HG03439 (cell line): ENCODE data around the gene IP6K2.
"Not testable (repeated sequence)": the region's sequence is repeated elsewhere in the genome, so short reads cannot be mapped to it uniquely, and the experiment has no call there.

Experiments used
- ATAC-seq: cut with Tn5 transposase; IDR thresholded peaks from one replicate; pipeline ENCODE4 v1.9.1; 2021; ENCODE audit warnings: mild to moderate bottlenecking, moderate library complexity; ENCODE audit not compliant: unreplicated experiment

The IP6K2 gene

GRCh38 chr3:48733752-48734518 lies 16.9 kb upstream of the IP6K2 start:
- not testable (repeated sequence) for ATAC-seq

DNA sequence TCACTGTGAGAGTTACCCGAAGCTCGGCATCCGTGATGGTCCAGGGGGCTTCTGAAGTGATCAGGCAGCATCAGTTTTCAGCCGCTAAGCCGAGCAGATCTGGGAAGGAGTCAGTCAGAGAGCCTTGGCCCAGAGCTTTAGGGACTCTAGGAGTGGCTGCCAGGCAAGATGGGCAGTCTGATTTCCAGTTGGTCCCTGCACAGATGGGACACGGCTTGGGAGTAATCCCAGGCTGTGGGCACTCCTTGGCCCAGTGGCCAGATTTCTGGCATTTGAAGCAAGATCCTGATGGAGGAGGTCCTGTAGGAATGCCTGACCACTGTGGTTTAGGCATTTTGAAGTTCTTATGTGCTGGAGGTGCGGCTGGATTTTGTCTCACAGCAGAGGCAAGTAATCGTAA lies 10.5 kb upstream of the IP6K2 start:
- no peak for ATAC-seq

- not testable (repeated sequence) for ATAC-seq
Measured at GRCh38 chr3:48725185-48725855, 8.3 kb upstream of the IP6K2 start.

GRCh38 chr3:48723725-48724124 lies 6.7 kb upstream of the IP6K2 start:
- no peak for ATAC-seq

- not testable (repeated sequence) for ATAC-seq
Measured at GRCh38 chr3:48723293-48723692, 6.3 kb upstream of the IP6K2 start.

- no peak for ATAC-seq
Measured at GRCh38 chr3:48716508-48716981, 476 bp downstream of the IP6K2 start.

DNA sequence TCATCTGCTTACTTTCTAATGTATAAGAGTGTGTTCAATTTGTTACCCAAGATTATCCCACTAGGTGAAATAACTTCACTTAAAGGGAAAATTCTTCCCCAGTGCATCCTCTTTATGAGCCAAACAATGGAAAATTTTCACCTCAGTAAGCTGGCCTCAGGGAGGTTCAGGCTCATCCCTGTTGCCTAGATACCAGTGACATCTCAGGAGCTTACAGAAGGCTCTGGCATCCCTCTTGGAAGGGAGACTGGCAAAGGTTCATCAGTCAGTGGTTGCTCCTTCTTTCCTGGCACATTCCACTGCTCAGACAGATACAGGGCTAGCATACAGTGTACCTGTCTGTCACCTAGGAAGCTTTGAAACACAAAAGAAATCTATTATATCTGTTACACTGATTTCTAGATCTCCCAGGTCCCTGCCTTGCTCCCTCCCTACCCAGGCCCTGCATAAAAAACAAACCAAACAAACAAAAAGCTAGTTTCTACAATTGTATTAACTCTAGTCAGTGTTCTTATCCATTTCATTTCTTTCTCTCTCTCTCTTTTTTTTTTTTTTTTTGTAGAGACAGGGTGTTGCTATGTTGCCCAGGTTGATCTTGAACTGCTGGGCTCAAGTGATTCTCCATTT lies 1.7 kb downstream of the IP6K2 start:
- no peak for ATAC-seq

DNA sequence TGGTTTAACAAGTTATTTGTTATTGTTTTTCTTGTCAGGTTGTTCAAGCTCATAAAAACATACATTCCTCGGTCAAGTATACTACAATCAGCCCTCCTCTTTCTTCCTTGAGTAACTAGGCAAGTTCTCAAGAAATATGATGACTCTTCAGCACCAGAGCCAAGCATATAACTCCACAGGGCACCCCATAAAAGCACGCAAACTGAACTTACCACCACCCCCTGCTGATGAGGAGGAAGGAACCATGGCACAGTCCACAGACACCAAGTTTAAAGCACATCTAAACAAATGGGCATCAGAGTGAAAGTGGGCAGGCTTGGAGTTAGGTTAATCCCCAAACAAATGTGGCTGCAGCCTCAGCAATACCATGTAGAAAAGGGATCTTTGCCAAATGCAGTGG lies 5.3 kb downstream of the IP6K2 start:
- ATAC-seq, result no peak

DNA sequence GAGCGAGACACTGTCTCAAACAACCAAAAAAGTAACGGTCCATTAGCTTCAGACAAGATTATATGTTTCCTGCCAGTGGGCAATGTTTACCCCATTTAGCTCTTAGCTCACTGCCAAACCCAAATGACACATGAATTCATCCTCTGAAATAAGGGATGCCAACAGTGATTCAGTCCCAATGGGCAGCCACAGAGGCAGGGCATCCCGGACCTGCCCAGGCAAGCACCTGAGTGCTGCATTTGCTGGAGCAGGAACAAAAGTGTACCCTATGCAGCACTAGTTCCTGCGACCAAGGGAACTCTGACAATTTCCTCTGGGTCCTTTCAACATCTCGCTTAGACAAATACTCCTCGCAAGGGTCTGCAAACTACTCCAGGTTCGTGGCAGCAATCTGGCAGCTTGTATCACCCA lies 8.0 kb downstream of the IP6K2 start:
- ATAC-seq, result no peak

DNA sequence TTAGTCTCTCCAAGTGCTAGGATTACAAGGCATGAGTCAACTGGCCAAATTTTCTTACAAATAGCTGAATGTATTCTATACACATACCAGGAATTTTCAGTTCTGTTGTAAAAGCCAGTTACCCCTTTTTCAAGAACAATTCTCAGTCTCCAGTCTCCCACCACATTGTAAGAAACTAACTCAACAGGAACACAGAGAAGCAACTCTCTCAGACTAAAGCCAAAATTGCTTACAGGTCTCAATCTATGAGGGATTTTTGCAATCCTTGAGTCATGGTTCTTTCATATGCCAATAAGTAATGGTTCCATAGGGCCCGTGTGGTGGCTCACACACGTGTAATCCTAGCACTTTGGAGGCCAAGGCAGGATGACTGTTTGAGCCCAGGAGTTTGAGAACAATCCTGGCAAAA lies 8.5 kb downstream of the IP6K2 start:
- no peak for ATAC-seq

- ATAC-seq, result no peak
Measured at GRCh38 chr3:48707157-48707556, 9.9 kb downstream of the IP6K2 start.

DNA sequence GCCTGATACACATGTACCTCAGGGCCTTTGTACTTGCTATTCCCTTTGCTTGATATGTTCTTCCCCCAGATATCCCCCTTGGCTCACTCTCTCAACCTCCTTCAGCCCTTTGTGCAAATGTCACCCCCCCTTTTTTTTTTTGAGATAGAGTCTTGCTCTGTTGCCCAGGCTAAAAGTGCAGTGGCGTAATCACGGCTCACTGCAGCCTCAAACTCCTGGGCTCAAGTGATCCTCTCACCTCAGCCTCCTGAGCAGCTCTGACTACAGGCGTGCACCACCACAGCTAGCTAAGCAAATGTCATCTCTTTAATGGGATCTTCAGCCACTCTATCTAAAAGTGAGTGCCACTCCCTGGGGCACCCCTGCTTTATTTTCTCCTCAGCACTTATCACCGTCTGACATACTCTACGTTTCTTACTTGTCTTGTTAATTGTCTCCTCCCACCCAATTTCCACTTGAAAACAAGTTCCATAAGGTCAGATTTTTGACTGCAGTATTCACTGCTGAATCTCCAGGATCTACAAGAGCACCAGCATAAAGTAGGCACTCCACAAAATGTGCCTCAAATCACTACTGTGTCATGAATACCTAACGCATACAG lies 14.6 kb downstream of the IP6K2 start:
- ATAC-seq, result no peak

DNA sequence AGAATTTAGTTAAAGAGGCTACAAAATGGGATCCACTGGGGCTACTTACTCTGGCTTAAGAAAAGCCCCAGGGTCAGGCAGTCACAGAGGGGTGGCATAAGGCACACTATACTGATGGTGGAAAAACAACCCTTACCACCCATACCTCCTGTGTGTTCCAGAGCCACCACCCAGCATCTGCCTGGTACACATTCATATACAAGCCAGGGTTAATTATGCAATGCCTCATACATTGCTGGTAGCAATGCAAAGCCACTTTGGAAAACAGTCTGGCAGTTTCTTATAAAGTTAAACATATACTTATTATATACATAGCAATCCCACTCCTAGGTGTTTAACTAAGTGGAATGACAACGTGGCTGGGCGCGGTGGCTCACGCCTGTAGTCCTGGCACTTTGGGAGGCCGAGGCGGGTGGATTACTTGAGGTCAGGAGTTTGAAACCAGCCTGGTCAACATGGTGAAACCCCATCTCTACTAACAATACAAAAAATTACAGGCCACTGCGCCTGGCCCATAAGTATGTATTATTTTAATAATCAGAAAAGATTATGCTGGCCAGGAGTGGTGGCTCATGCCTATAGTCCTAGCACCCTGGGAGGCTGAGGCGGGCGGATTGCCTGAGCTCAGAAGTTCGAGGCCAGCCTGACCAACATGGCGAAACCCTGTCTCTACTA lies 16.2 kb downstream of the IP6K2 start:
- no peak for ATAC-seq

GRCh38 chr3:48698891-48699290 lies 18.1 kb downstream of the IP6K2 start:
- no peak for ATAC-seq

- ATAC-seq, result no peak
Measured at GRCh38 chr3:48697952-48698351, 19.1 kb downstream of the IP6K2 start.

DNA sequence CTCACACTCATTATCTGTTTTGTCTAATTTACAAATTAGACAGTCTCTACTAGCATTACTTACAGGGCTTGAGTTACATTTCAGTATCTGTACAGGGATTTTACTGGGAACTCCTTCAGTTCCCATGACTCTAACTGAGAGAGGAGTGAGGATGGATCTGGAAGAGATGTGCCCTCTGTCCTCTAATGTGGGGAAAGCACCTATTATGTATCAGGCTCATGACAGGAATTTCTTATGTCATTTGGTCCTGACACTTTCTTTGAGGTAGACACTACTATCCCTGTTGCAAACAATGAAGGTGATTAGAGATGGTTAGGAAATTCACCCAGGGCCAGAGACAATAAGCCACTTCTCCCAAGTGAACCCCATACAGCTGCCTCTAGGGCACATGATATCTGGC lies 20.4 kb downstream of the IP6K2 start:
- ATAC-seq, result no peak

- ATAC-seq, result no peak
Measured at GRCh38 chr3:48696156-48696555, 20.9 kb downstream of the IP6K2 start.

DNA sequence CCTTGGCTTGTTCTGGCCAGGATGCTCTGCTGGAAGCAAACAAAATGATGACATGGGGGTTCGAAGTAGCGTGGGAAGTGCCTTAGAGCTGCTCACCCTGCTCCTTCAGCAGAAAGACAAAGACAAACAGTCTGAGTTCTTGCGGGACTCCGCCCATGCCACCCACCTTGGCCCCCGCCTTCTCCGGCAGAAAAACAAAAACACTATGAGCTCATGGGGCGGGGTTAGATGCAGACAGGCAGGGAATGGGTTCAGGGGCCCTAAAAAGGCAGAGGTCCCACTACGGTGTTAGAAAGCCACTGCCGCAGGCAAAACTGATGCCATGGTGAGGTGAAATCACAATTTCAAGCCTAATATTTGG lies 21.6 kb downstream of the IP6K2 start:
- ATAC-seq, result no peak

GRCh38 chr3:48694610-48695392 lies 22.2 kb downstream of the IP6K2 start:
- no peak for ATAC-seq

DNA sequence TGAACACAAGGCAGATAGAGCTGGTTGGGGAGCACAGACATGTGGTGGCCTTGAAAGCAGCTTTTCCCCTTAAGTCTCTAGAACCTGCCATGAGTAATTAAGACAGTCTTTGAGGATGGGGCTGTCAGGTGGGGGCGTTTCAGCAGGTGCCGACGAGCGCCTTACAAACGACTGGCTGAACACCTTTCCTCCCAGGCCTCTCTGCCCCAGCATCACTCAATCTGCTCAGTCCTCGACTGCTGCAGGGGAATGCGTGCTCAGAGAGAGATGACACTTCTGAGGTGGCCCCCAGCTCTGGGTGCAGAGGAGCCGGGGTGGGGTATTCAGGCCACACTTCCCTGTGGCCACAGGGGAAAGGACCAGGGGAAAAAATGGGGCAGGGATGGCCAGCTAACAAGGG lies 23.2 kb downstream of the IP6K2 start:
- no peak for ATAC-seq
